HepG2 (cell line): Measurements from ENCODE around the gene PSD. TPM values are rescaled to one million over a fixed set of nuclear protein-coding genes. Genes with fewer than 3 reads are reported as not detected.
A peak's percentile ranks its signal among the peaks of the same experiment; 100 is the strongest.

Experiments used
- HDAC2 ChIP-seq: sonication (generic); formaldehyde crosslinking; IDR thresholded peaks from 2 replicates; pipeline ENCODE4 v1.4.0; 2020; ENCODE audit warnings: missing genetic modification reagents
- RAD51 ChIP-seq: fragments of 450-650 bp; IDR thresholded peaks from 2 replicates; pipeline ENCODE4 v1.6.1; 2016; ENCODE audit warnings: borderline replicate concordance
- SAP130 ChIP-seq: IDR thresholded peaks from 2 replicates; pipeline ENCODE4 v1.6.1; 2016; ENCODE audit warnings: low read depth
- SMYD3 ChIP-seq: sonication (generic); formaldehyde crosslinking; IDR thresholded peaks from 2 replicates; pipeline ENCODE4 v1.8.1; 2023; ENCODE audit warnings: mild to moderate bottlenecking, missing genetic modification reagents
- TAF15 ChIP-seq: fragments of 200-400 bp; formaldehyde crosslinking; IDR thresholded peaks from one replicate; pipeline ENCODE4 v1.6.1; 2018; ENCODE audit warnings: mild to moderate bottlenecking, low read depth, low read length; ENCODE audit not compliant: poor library complexity, severe bottlenecking
- TCF7L2 ChIP-seq: IDR thresholded peaks from 2 replicates; pipeline ENCODE4 v1.6.1; 2011; ENCODE audit warnings: mild to moderate bottlenecking, low read depth, low read length, moderate library complexity
- TEAD3 ChIP-seq: optimal IDR thresholded peaks from 2 replicates; pipeline ENCODE3; 2016; ENCODE audit warnings: borderline replicate concordance
- TIGD3 ChIP-seq: sonication (generic); formaldehyde crosslinking; IDR thresholded peaks from 2 replicates; pipeline ENCODE4 v1.5.1; 2020; ENCODE audit warnings: mild to moderate bottlenecking, missing genetic modification reagents, borderline replicate concordance
- YEATS2 ChIP-seq: sonication (generic); formaldehyde crosslinking; IDR thresholded peaks from 2 replicates; pipeline ENCODE4 v1.4.0; 2020; ENCODE audit warnings: missing genetic modification reagents, borderline replicate concordance
- ZBTB1 ChIP-seq: sonication (generic); formaldehyde crosslinking; IDR thresholded peaks from 2 replicates; pipeline ENCODE4 v1.4.0; 2020; ENCODE audit warnings: missing genetic modification reagents, borderline replicate concordance
- ZBTB4 ChIP-seq: sonication (generic); formaldehyde crosslinking; IDR thresholded peaks from 2 replicates; pipeline ENCODE4 v1.4.0; 2020; ENCODE audit warnings: missing genetic modification reagents, mild to moderate bottlenecking, borderline replicate concordance
- ZFAT ChIP-seq: sonication (generic); formaldehyde crosslinking; conservative IDR thresholded peaks from 2 replicates; pipeline ENCODE4 v1.8.1; 2023; ENCODE audit warnings: missing genetic modification reagents, inconsistent platforms
- ZNF280D ChIP-seq: sonication (generic); formaldehyde crosslinking; IDR thresholded peaks from 2 replicates; pipeline ENCODE4 v1.5.1; 2020; ENCODE audit warnings: mild to moderate bottlenecking, missing genetic modification reagents
- ZNF552 ChIP-seq: sonication (generic); formaldehyde crosslinking; IDR thresholded peaks from 2 replicates; pipeline ENCODE4 v1.9.0; 2022; ENCODE audit warnings: missing genetic modification reagents, mild to moderate bottlenecking, borderline replicate concordance
- ZNF557 ChIP-seq: sonication (generic); formaldehyde crosslinking; IDR thresholded peaks from 2 replicates; pipeline ENCODE4 v1.4.0; 2020; ENCODE audit warnings: missing genetic modification reagents
- ZNF749 ChIP-seq: sonication (generic); formaldehyde crosslinking; IDR thresholded peaks from 2 replicates; pipeline ENCODE4 v1.8.0; 2022; ENCODE audit warnings: mild to moderate bottlenecking, missing genetic modification reagents, moderate library complexity, borderline replicate concordance
- ZNF800 ChIP-seq: sonication (generic); formaldehyde crosslinking; IDR thresholded peaks from 2 replicates; pipeline ENCODE4 v1.4.0; 2020; ENCODE audit warnings: missing genetic modification reagents
- polyA plus RNA-seq, 8 experiments: library from polyadenylated mRNA; depleted of rRNA in 3 of 8; stranded (reverse) in 7 of 8; unstranded in 1 of 8; fragments of >200 nt; fragmentation: Illumina TruSeq in 4 of 8; extraction: Trizol in 4 of 8; gene quantifications; 2 replicates each; pipeline versions ENCODE4 v1.2.1 to v1.2.3, GENCODE V29; 2011 to 2016; ENCODE audit warnings: low read depth in 4 of 8, missing spikeins in 1 of 8, mixed read lengths in 1 of 8; ENCODE audit not compliant: insufficient read depth in 1 of 8
- total RNA-seq, 5 experiments: library from RNA; depleted of rRNA; stranded (reverse); fragments of >200 nt; fragmentation: Illumina TruSeq; extraction: Trizol; gene quantifications; 2 replicates each; pipeline ENCODE4 v1.2.3, GENCODE V29; 2016; ENCODE audit warnings: low read depth in 1 of 5

PSD gene
- total and polyA plus RNA-seq, 2 of the 13 experiments (the other 11 are each of a cell fraction or from before 2014, with no cell fraction given) = 0.35 to 0.58 TPM

GRCh38 chr10:102394079-102394800 lies 24.3 kb downstream of the PSD start (continued):
- TF ChIP-seq ZNF280D (CRISPR knock-in tag) (peak; percentile 34; the same call in 1 of the 2 replicates), SAP130 (CRISPR knock-in tag) (peak; percentile 94), ZNF557 (CRISPR knock-in tag) (no peak), ZBTB1 (CRISPR knock-in tag) (no peak), RAD51 (no peak), HDAC2 (no peak; the same call in 1 of the 2 replicates), TAF15 (no peak), ZBTB4 (0 out of 2 replicates have a peak, but pooled peaks have one; percentile 5), ZFAT (CRISPR knock-in tag) (no peak), TCF7L2 (no peak), ZNF552 (CRISPR knock-in tag) (peak; percentile 53; the same call in 1 of the 2 replicates), SMYD3 (no peak), YEATS2 (peak; percentile 76; the same call in 1 of the 2 replicates), ZNF800 (CRISPR knock-in tag) (no peak), ZNF749 (CRISPR knock-in tag) (no peak; the same call in 1 of the 2 replicates), TEAD3 (no peak), TIGD3 (CRISPR knock-in tag) (no peak)
